GM08714 (cell line): Measurements from ENCODE around the gene WHRN.
A peak's percentile ranks its signal among the peaks of the same experiment; 100 is the strongest.

Experiments used
- H3K4me3 ChIP-seq: fragments of 200-500 bp; sonication (Bioruptor generic); 2 replicates; pipeline ENCODE4 v1.5.1; 2014; ENCODE audit warnings: mild to moderate bottlenecking, low read length, inconsistent platforms
- ZNF274 ChIP-seq: IDR thresholded peaks from 2 replicates; pipeline ENCODE4 v1.6.1; 2012; ENCODE audit warnings: mild to moderate bottlenecking, low read depth, low read length

WHRN gene

DNA sequence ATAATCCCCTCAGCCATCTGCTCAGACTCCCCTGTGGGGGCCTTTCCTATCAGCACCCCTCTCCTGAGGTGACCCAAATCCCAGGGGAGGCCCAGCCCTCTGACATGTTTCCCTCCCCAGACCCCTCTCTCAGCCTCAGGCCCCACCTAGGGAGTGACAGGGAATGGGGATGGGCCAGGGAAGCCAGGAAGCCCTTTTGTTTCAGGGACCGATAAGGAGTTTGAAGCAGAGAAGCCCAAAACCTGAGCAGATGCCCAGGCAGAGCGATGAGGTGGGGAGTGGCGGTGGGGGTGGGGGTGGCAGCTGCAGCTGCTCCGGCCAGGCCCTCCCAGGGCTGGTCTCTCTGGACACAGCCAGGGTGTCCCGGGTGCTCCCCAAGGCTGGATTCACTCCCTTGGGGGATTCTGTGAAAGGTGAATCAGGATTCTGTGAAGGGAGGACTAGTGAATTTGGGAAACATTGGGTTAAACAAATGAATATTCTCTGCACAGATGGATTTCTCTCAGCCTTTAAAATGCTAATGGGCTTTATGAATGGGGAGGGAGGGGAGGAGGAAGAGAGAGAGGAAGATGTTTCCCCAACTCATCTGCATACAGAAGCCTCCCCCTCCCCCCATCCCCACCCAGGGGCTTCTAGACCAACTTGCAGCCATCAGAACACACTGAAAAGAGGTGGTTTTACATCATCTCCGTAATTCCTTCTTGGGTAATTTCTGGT is 134.9 kb downstream of the WHRN start:
- no peak overlapping the region for H3K4me3 ChIP-seq
- no peak for TF ChIP-seq ZNF274

DNA sequence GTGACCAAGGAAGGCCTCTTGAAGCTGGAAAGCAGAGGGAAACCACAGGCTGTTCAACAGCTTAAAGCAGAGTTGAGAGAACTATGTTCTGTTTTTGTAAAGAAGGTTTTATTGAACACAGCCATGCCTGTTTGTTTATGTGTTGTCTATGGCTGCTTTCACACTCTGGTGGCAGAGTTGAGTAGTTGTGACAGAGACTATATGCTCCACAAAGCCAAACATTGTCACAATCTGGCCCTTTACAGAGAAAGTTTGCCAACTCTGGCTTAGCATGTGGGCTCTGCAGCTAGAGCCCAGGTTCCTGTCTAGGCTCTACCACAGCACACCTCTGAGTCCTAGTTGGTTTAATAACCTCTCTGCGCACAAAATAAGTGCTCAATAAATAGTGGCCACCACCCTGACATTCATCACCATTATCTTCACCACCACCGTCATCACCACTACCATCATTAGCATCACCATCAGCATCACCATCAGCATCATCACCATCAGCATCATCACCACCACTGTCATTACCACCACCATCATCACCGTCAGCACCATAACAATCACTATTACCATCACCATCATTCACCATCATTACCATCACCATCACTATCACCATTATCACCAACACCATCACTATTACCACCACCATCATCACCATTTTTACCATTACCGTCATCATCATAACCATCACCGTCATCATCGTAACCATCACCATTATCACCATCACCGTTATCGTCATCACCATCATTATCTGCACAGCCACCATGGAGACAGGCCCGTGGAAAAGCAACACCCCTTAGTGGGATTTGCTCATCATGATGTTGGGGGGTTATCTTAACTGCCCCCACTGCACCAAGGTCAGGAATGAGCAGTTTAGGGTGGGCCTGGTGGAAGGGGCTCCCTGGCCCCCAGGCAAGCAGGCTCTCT is 135.8 kb downstream of the WHRN start:
- TF ChIP-seq ZNF274, result no peak
- H3K4me3 ChIP-seq, result no peak overlapping the region

DNA sequence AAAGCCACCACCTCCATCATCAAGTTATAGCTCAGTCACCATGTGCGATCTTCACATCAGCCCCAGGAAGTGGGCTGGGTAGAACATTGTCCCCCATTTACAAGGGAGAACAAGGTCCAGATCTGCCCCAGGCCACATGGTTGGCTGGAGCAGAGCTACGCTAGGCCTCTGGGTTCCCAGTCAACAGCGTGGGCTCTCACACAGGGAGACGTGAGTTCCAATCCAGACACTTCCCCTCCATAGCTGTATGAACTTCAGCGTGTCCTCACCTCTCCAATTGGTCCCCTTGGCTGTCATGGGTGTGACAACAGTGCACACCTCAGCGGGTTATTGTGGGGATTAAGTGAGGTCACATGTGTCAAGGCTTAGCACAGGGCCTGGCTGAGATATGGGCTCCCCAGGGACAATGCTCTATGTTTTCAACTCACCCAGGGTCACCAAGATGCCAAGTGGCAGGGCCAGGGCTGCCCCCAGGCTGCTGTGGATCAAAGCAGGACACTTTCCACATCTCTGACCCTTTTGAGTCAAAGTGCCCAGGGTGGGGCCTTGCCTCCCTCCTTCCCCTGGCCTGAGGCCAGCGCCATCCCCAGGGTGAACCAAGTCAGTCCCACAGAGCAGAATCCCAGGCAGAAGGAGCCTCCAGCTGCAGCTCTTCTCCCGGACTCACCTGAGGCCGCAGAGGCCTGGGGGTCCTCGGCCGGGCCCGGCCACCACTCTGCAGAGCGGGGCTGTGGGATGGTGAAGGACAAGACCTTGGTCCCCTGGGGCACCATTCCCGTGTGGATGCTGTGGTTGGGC is 137.3 kb downstream of the WHRN start:
- TF ChIP-seq ZNF274, result no peak
- H3K4me3 ChIP-seq, result no peak overlapping the region

DNA sequence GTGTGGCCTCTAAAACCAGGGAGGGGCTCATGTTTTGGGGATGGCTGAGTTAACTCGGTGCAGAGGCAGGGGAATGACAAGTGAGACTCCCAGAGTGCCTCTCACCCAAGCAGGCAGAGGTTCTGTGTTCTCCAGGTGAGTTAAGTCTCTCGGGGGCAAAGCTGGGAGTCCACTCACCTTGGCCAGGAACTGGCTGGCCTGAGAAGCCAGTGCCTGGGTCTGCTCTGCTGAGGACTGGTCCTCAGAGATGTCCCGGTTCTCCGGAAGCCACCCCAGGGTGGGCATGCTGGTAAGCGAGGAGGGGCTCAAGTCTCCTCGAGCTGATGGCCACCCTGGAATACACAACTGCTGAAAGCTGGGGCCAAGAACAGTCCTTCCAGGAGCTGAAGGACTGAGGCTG is 137.9 kb downstream of the WHRN start:
- H3K4me3 ChIP-seq, result peak overlapping the region; percentile 50; the same call in 1 of the 2 replicates
- no peak for TF ChIP-seq ZNF274

DNA sequence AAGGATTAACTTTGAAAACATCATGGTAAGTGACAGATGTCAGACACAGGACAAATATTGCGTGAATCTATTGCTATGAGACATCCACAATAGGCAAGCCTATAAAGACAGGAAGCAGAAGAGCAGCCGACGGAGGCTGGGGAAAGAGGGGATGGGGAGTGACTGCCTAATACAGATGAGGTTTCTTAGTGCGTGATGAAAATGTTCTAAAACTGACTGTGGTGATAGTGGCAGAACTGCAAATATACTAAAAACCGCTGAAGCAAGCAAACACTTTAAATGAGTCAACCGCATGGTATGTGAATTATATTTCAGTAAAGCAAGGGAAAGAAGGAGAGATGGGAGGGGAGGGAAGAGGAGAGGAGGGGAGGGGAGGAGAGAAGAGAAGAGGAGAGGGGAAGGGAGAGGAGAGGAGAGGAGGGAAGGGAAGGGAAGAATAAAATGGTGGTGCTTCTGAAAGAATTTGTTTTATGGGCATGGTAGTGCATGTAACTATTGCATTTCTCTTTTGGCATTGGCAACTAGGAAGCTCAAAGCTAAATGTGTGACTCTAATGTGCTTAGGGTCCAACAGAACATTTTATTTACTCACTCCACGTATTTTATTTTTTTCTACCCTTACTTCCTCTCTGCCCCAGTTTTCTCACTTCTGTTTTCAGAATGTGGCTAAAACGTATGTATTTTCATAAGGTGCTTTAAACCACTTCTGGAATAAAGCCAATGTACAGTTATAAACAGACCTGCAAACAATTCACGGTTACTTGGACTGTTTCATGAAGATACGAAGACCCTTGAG is 138.7 kb downstream of the WHRN start:
- H3K4me3 ChIP-seq, result peak overlapping the region; percentile 37; the same call in 1 of the 2 replicates
- TF ChIP-seq ZNF274, result no peak

DNA sequence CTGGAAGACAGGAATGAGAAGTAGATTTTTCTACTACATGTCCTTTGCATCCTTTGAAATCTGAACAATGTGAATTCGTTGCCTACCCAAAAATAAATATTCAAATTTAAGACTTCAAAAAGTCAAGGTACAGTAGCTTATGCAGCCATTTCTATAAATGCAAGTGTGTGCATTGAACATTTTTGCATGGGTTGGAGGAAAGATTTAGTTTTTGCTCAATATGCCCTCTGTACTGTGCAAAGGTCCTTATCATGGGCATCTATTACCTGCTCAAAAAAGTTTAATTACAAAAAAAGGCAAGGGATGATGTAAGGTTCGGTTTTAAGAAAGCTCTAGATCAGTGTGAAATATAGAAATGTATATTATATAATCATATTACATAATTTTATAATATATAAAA is 140.1 kb downstream of the WHRN start:
- no peak overlapping the region for H3K4me3 ChIP-seq
- TF ChIP-seq ZNF274, result no peak

DNA sequence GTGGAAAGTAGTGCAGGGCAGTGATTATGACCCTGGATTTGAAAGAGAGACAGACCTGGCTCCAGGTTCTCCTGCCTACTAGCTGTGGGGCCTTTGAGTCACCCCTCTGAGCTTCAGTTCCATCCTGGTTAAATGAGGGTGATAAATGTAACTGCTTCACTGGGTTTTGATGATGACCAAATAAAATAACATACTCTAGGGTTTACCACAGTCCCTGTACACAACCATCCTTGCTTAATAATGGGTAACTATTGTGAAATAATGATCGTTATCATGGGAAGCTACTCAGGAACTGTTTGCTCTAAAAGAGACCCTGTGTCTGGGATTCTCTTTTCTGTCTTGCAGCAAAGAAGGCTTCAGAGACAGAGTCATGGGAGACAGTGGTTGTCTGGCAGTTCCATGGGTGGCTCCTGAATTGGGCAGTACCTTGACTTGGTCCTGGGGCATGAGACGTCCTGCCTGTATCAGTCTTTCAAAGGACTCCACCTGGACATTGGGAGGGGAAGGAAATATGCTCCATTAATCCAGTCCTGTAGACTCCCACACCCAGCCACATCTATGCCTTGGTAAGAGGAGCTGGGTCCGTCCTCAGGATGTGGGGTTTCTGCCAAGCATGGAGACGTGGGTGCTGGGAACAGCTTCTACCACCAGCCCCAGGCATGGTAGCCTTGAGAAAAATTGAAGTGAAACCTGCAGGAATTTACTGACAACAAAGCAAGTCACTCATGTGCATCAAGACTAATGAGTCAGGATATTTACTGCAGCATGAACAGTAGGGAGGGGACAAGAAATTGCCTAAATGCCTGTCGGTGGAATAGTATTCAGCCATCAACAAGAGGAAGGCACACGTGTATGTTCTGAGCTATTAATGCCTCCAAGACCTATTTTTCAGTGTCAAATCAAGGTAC is 140.9 kb downstream of the WHRN start:
- TF ChIP-seq ZNF274, result no peak
- H3K4me3 ChIP-seq, result no peak overlapping the region

DNA sequence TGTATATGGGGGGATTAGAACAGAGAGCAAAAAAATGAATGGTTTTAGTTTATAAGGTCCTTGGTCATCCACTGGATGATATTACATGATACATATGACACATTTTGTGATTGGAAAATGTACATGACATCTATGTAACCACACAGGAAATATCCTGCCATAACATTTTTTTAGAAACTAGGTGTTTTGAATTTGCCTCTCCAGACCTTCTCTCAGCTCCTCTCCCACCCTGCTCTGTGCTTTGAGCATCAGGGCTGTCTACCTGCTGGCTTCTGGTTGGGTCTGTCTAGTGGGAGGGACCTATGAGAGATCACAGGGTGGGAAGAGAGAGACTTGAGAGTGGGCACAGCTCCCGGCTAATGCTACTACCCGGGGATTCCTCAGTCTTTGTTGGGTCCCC is 141.8 kb downstream of the WHRN start:
- TF ChIP-seq ZNF274, result no peak
- no peak overlapping the region for H3K4me3 ChIP-seq

DNA sequence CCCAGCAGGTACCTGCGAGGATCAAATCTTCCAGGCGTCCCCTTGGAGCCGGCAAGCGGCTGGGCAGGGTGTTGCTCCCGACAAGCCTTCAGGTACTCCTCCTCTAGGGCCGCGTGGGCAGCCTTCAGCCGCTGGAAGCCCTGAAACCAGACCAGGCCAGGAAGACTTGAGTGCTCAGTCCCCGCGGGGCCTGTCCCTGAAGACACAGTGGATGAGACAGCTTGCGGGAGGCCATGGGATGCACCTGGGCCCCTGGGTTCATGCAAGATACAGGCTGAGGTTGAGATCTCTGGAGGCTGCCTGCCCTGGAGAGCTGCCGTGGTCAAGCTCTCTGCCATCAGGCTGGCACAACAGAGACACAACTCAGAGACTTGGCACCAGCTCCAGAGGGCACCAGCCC is 142.9 kb downstream of the WHRN start:
- no peak for TF ChIP-seq ZNF274

DNA sequence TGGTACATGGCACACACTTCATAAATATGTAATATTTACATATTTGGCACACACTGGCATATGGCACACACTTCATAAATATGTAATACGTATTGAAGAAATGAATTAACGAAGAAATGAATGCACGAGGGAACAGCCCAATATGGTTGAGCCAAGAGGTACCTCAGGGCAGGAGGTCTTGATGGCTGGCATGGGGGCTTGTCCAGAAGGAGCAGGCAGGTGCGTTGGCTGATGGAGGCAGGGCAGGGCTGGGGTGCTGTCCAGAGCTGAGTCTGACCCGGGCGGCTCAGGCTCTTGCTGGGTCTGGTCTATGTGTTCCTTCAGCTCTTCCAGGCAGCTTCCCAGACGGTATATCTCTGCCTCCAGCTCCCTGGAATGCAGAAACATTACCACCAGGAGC is 143.7 kb downstream of the WHRN start:
- H3K4me3 ChIP-seq, result no peak overlapping the region
- no peak for TF ChIP-seq ZNF274

More for the DNA sequence above, 142.9 kb downstream of the WHRN start:
- no peak overlapping the region for H3K4me3 ChIP-seq

DNA sequence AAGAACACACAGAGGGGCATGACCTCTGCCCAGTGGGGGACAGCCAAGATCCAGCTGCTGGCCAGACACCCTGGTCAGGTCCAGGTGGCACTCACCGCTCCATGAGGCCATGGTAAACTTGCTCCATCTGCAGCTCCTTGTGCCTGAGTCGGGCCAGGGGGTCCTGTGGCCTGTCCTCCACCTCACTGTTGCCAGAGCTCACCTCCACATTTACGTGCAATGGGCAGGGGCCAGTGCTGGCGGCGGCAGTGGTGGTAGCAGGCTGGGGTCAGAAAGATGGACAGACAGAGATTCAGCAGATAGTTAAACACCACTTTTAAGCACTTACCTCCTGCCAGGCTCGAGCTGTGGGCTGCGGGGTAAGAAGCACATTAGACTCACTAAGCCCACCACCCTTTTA is 145.5 kb downstream of the WHRN start:
- TF ChIP-seq ZNF274, result no peak
- H3K4me3 ChIP-seq, result no peak overlapping the region

DNA sequence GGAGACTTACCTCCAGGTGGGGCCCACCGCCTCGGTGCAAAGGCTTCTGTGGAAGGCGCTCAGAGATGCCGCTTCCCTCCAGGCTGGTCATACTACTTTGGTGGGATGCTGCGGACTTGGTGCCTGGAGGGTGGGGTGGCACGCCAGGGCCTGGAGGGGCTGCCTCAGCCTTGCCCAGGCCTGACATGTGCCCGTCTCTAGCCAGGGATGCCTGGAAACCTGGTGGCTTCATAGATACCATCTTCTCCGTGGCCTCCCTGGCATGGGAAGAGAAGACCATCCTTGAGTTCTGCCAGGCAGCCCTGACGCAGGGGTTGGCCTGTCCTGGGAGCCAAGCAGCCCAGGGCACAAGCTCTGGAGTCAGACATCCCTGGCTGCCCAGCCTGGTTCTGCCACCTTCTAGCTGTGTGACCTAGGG is 147.4 kb downstream of the WHRN start:
- no peak for TF ChIP-seq ZNF274
- H3K4me3 ChIP-seq, result no peak overlapping the region

DNA sequence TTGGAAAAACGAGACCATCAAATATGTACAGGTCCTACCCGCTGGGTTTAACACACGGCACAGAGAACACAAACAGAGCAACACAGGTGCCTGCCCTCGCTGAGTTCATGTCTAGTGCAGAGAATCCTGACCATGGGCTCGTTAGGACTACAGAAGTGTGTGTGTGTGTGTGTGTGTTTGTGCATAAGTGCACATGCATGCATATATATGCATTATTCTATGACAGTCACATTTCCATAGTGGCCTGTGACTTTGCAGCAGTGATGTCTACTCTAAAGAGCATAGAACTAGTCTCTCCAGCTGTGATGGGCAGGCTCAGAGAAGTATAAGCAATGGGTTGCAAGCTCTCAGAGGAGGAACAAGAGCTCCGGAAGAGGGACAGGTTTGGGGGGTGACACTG is 147.9 kb downstream of the WHRN start:
- no peak overlapping the region for H3K4me3 ChIP-seq
- TF ChIP-seq ZNF274, result no peak
